Measurements from ENCODE around the gene HEXD.
"Not testable (repeated sequence)": the region's sequence is repeated elsewhere in the genome, so short reads cannot be mapped to it uniquely, and the experiment has no call there.

HEXD gene

DNA sequence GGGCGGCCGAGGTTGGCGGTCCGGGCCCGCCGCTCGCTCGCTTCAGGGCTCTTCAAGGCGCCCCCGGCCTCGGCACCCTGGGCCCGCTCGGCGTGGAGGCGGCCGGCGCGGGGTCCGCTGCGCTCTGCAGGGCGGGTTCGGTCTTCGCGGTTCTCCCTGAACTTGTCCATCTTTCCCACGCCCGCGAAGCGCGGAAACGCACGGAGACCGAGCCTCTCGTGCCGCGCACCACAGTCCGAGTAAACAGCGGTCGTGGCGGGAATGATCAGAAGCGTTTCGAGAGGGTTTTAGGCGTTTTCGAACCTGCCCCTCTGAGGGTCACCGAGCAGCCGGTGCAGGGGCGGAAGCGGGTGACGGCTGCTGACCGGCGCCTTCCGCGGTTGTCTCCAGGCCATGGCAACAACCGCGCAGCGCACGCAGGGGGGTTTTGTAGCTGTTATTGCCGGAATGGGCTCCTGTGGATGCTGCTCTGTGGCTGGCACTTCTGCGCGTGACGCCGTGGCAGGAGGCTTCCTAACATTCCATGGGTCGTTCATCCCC is 40.8 kb downstream of the HEXD start (continued):
- TF ChIP-seq MEIS1 (CRISPR knock-in tag; IDR thresholded peaks at IDR 0.05; ENCODE audit: borderline replicate concordance) (0 out of 2 replicates have a peak, but pooled peaks have one; percentile 58), GLIS1 (tag by site-specific recombination; IDR thresholded peaks at IDR 0.05) (peak; percentile 45), ZNF610 (tag by site-specific recombination; IDR thresholded peaks at IDR 0.05; ENCODE audit: borderline replicate concordance) (no peak), ZNF433 (tag by site-specific recombination; IDR thresholded peaks at IDR 0.05; ENCODE audit: low read depth) (no peak), ZFHX2 (tag by site-specific recombination; conservative IDR thresholded peaks at IDR 0.05) (peak; percentile 38; the same call in 1 of the 2 replicates), ZSCAN23 (tag by site-specific recombination; IDR thresholded peaks at IDR 0.05) (no peak), ZNF426 (tag by site-specific recombination; IDR thresholded peaks at IDR 0.05) (no peak), ZIC2 (tag by site-specific recombination; IDR thresholded peaks at IDR 0.05) (peak; percentile 48; the same call in 1 of the 2 replicates), ZNF658 (tag by site-specific recombination; IDR thresholded peaks at IDR 0.05) (no peak), GLI2 (tag by site-specific recombination; IDR thresholded peaks at IDR 0.05; ENCODE audit: borderline replicate concordance, low read depth) (no peak), ZNF10 (tag by site-specific recombination; IDR thresholded peaks at IDR 0.05) (no peak), ZBTB17 (tag by site-specific recombination; IDR thresholded peaks at IDR 0.05) (no peak), ZNF600 (tag by site-specific recombination; IDR thresholded peaks at IDR 0.05) (peak; percentile 45; the same call in 1 of the 2 replicates), REPIN1 (tag by site-specific recombination; IDR thresholded peaks at IDR 0.05; ENCODE audit: low read depth) (no peak), HOXA7 (CRISPR knock-in tag; IDR thresholded peaks at IDR 0.05; ENCODE audit: borderline replicate concordance) (no peak), ZNF561 (tag by site-specific recombination; IDR thresholded peaks at IDR 0.05; ENCODE audit: borderline replicate concordance) (no peak), ZNF660 (tag by site-specific recombination; IDR thresholded peaks at IDR 0.05) (peak; percentile 7), ZNF211 (tag by site-specific recombination; IDR thresholded peaks at IDR 0.05; ENCODE audit: low read depth) (no peak), ZNF701 (tag by site-specific recombination; IDR thresholded peaks at IDR 0.05) (no peak), SCRT2 (tag by site-specific recombination; IDR thresholded peaks at IDR 0.05) (no peak), ZNF221 (tag by site-specific recombination; IDR thresholded peaks at IDR 0.05; ENCODE audit: borderline replicate concordance) (no peak; the same call in 1 of the 2 replicates)
- TF ChIP-seq, protein P1, sequence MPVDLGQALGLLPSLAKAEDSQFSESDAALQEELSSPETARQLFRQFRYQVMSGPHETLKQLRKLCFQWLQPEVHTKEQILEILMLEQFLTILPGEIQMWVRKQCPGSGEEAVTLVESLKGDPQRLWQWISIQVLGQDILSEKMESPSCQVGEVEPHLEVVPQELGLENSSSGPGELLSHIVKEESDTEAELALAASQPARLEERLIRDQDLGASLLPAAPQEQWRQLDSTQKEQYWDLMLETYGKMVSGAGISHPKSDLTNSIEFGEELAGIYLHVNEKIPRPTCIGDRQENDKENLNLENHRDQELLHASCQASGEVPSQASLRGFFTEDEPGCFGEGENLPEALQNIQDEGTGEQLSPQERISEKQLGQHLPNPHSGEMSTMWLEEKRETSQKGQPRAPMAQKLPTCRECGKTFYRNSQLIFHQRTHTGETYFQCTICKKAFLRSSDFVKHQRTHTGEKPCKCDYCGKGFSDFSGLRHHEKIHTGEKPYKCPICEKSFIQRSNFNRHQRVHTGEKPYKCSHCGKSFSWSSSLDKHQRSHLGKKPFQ (tag by site-specific recombination; IDR thresholded peaks at IDR 0.05), result no peak
- TF ChIP-seq, protein P2, sequence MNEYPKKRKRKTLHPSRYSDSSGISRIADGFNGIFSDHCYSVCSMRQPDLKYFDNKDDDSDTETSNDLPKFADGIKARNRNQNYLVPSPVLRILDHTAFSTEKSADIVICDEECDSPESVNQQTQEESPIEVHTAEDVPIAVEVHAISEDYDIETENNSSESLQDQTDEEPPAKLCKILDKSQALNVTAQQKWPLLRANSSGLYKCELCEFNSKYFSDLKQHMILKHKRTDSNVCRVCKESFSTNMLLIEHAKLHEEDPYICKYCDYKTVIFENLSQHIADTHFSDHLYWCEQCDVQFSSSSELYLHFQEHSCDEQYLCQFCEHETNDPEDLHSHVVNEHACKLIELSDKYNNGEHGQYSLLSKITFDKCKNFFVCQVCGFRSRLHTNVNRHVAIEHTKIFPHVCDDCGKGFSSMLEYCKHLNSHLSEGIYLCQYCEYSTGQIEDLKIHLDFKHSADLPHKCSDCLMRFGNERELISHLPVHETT (tag by site-specific recombination; IDR thresholded peaks at IDR 0.05), result no peak

DNA sequence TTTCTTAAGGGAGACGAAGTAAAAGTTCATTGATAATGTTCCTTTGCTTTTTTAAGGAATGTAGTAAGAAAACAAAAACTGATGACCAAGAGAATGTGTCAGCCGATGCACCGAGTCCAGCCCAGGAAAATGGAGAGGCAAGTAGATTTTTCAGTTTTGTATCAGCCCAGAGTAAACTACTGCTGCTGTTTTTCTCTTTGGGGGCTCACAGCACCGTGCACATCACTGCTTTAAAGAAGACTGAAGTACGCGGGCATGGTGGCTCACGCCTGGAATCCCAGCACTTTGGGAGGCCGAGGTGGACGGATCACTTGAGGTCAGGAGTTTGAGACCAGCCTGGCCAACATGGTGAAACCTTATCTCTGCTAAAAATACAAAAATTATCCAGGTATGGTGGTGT is 41.8 kb downstream of the HEXD start:
- POLR2A ChIA-PET, result interaction anchor here (1.5 kb wide), 2 partner anchors 60 to 62 kb away, joined by 3 read pairs; partner anchors contain the start of gene FOXK2
- H3K4me3 ChIP-seq (ENCODE audit: low read depth, low read length), result not testable (repeated sequence)

More for the DNA sequence above, 41.8 kb downstream of the HEXD start:
- H3K36me3 ChIP-seq (ENCODE audit: control insufficient read depth in 2 of 2, insufficient read depth in 1 of 2, low read length in 2 of 2), result peaks cover 15 to 52% of the 10 kb centered on the region in 2 experiments
- H3K4me1 ChIP-seq (ENCODE audit: control insufficient read depth, insufficient read depth, low read length); H3K9me3 ChIP-seq (ENCODE audit: control insufficient read depth, insufficient read depth, low read depth, low read length); H3K27ac ChIP-seq (ENCODE audit: extremely low read depth, low read depth, low read length): not testable (repeated sequence)
- CTCF ChIA-PET, result interaction anchor here (1.0 kb wide), 1 partner anchor 34 kb away, joined by 3 read pairs; no protein-coding TSS in a partner anchor
